ENCODE data around the gene CYP3A4. TPM values are rescaled to one million over a fixed set of nuclear protein-coding genes. Genes with fewer than 3 reads are reported as not detected.

The CYP3A4 gene
- total and polyA plus RNA-seq, 2 of the 8 experiments (the other 6 are each of a cell fraction or from before 2014, with no cell fraction given) = not detected

GRCh38 chr7:99824091-99824490 lies 40.1 kb upstream of the CYP3A4 start:
- no peak overlapping the region for H2BK120ac ChIP-seq (replicated peaks; ENCODE audit: low read depth, low read length)
- 78% methylated on average over 3 of the region's 3 CpGs; no CpG with 5 or more reads in 1 of the 2 experiments for WGBS, 2 experiments (ENCODE audit: extremely low coverage in 1 of 2, insufficient coverage in 1 of 2, insufficient read length in 1 of 2, insufficient replicate concordance in 2 of 2, low coverage in 1 of 2, low lambda C conversion rate in 2 of 2, missing lambda C conversion rate in 1 of 2)
- H2BK5ac ChIP-seq (ENCODE audit: low read depth, low read length) = no peak overlapping the region
- no peaks in the 10 kb centered on the region for H3K4me1 ChIP-seq (replicated peaks in 1 of 4; ENCODE audit: control insufficient read depth in 3 of 4, insufficient read depth in 4 of 4, low read length in 3 of 4)
- H3K23me2 ChIP-seq (ENCODE audit: low read depth, low read length) = no peaks in the 10 kb centered on the region
- ChIA-PET POLR2A (ENCODE audit: partially characterized antibody) (no interaction called here), CTCF (ENCODE audit: partially characterized antibody) (interaction anchor here (0.5 to 1.0 kb wide), 3 partner anchors 15 to 236 kb away, joined by 3 read pairs; no protein-coding TSS in a partner anchor)
- H3K9ac ChIP-seq (replicated peaks in 1 of 4; ENCODE audit: extremely low read depth in 1 of 4, low read depth in 3 of 4, low read length in 3 of 4) = no peak overlapping the region
- H4K8ac ChIP-seq (ENCODE audit: extremely low read depth, insufficient read depth, low read length) = no peak overlapping the region; the same call in 1 of the 2 replicates
- H2BK15ac ChIP-seq (ENCODE audit: low read length) = no peak overlapping the region
- H3K56ac ChIP-seq (replicated peaks; ENCODE audit: insufficient read length, low read depth, low read length) = no peak overlapping the region
- H3K27ac ChIP-seq (ENCODE audit: low read depth, low read length) = no peak overlapping the region
- H2AFZ ChIP-seq (ENCODE audit: low read length) = no peak overlapping the region
- H3K27me3 ChIP-seq (replicated peaks in 1 of 4; ENCODE audit: control insufficient read depth in 3 of 4, extremely low read depth in 1 of 4, insufficient read depth in 3 of 4, low read length in 3 of 4) = no peaks in the 10 kb centered on the region
- no peaks in the 10 kb centered on the region for H3K36me3 ChIP-seq (ENCODE audit: control insufficient read depth in 2 of 4, insufficient read depth in 4 of 4, low read length in 3 of 4)
- no peak overlapping the region for H4K91ac ChIP-seq (replicated peaks; ENCODE audit: insufficient read length, low read length)
- no peak overlapping the region for H3K4ac ChIP-seq (replicated peaks; ENCODE audit: insufficient read length, low read depth, low read length)
- no peak overlapping the region for H2BK20ac ChIP-seq (ENCODE audit: low read length)
- TF ChIP-seq RXRA (IDR thresholded peaks at IDR 0.05; ENCODE audit: insufficient read depth, low read depth, low read length) (no peak), USF2 (IDR thresholded peaks at IDR 0.05; ENCODE audit: low read length) (no peak), ZNF274 (IDR thresholded peaks at IDR 0.05; ENCODE audit: borderline replicate concordance, extremely low read depth, low read length) (no peak), POLR2A (IDR thresholded peaks at IDR 0.05; ENCODE audit: control extremely low read depth in 1 of 2, low read depth in 2 of 2, low read length in 2 of 2) (no peak), KDM5A (IDR thresholded peaks at IDR 0.05; ENCODE audit: low read length) (no peak), GABPA (IDR thresholded peaks at IDR 0.05; ENCODE audit: borderline replicate concordance, insufficient read depth, low read length) (no peak), ATF2 (IDR thresholded peaks at IDR 0.05; ENCODE audit: low read length) (no peak), SIN3A (conservative IDR thresholded peaks at IDR 0.05 in 1 of 2, IDR thresholded peaks at IDR 0.05 in 1 of 2; ENCODE audit: low read depth in 1 of 2, low read length in 2 of 2) (no peak), YY1 (IDR thresholded peaks at IDR 0.05; ENCODE audit: low read depth, low read length) (no peak), TAF7 (optimal IDR thresholded peaks at IDR 0.05; ENCODE audit: borderline replicate concordance, low read depth, low read length) (no peak), BACH1 (IDR thresholded peaks at IDR 0.05; ENCODE audit: low read length) (no peak), MAFK (IDR thresholded peaks at IDR 0.05; ENCODE audit: low read depth, low read length) (no peak)
- no peaks in the 10 kb centered on the region for H3K9me3 ChIP-seq (ENCODE audit: insufficient read depth in 2 of 2, low read depth in 1 of 2, low read length in 1 of 2)
- no peak overlapping the region for H2AK5ac ChIP-seq (ENCODE audit: low read depth, low read length)
- H3K4me3 ChIP-seq (ENCODE audit: extremely low read depth in 1 of 4, insufficient read depth in 2 of 4, low read depth in 3 of 4, low read length in 4 of 4) = no peak overlapping the region
- FAIRE-seq = no peak
- H2BK12ac ChIP-seq (ENCODE audit: low read depth, low read length) = no peak overlapping the region
- no peak overlapping the region for H4K5ac ChIP-seq (ENCODE audit: insufficient read length, low read depth, low read length)
- no peaks in the 10 kb centered on the region for H3K79me1 ChIP-seq (ENCODE audit: low read depth, low read length)
- no peak overlapping the region for H3K4me2 ChIP-seq (ENCODE audit: insufficient read depth in 1 of 2, low read depth in 2 of 2, low read length in 2 of 2)
- no peaks in the 10 kb centered on the region for H4K20me1 ChIP-seq (replicated peaks in 1 of 2; ENCODE audit: control insufficient read depth in 1 of 2, insufficient read depth in 2 of 2, low read length in 2 of 2)
- H3K23ac ChIP-seq (ENCODE audit: insufficient read length) = no peak overlapping the region
- no peak overlapping the region for H3K18ac ChIP-seq (ENCODE audit: extremely low read depth, low read length)
- DNase-seq (ENCODE audit: low read depth in 1 of 2, low spot score in 2 of 2) = no peak
- H3K14ac ChIP-seq (ENCODE audit: insufficient read length) = no peak overlapping the region
- H3K79me2 ChIP-seq (ENCODE audit: control insufficient read depth in 1 of 2, insufficient read depth in 2 of 2, low read length in 2 of 2) = no peaks in the 10 kb centered on the region
